Peyer's patch (tissue), 4 donors: ENCODE data around the gene GGT7.

Experiments used
- POLR2A ChIP-seq, 2 donors: fragments of 450-650 bp; IDR thresholded peaks; one replicate each; pipeline ENCODE4 v1.5.1; 2017; ENCODE audit warnings: antibody characterized with exemption in 2 of 2, mild to moderate bottlenecking in 2 of 2, moderate library complexity in 2 of 2
- TF ChIP-seq, protein P1 (sequence below), 6 experiments: fragments of 450-650 bp in 4 of 6; fragments of 200-600 bp in 2 of 6; sonication (generic) in 1 of 6; IDR thresholded peaks; one replicate each; pipeline ENCODE4 v1.5.1; 2017 to 2019; ENCODE audit warnings: antibody characterized with exemption in 6 of 6, mild to moderate bottlenecking in 3 of 6, moderate library complexity in 1 of 6

DNA sequence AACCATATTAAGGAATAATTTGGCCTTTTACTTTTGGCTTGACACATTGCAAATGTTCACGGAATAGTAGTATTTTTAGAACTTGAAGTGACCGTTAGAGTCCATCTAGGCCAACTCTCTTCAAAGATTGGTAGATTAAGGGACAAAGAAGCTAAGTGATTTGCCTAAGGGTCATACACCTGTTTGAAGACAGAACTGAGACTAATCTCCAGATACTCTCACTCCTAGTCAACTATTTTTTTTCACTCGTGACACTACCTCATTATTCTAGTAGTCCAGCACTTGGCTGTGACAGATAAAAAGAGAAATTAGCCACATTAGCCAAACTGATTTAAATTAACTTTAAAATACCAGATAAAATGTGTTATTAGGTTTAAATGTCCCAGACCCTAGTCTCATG lies 14.4 kb upstream of the GGT7 start:
- TF ChIP-seq POLR2A (IDR thresholded peaks at IDR 0.05), result no peak
- TF ChIP-seq, protein P1, sequence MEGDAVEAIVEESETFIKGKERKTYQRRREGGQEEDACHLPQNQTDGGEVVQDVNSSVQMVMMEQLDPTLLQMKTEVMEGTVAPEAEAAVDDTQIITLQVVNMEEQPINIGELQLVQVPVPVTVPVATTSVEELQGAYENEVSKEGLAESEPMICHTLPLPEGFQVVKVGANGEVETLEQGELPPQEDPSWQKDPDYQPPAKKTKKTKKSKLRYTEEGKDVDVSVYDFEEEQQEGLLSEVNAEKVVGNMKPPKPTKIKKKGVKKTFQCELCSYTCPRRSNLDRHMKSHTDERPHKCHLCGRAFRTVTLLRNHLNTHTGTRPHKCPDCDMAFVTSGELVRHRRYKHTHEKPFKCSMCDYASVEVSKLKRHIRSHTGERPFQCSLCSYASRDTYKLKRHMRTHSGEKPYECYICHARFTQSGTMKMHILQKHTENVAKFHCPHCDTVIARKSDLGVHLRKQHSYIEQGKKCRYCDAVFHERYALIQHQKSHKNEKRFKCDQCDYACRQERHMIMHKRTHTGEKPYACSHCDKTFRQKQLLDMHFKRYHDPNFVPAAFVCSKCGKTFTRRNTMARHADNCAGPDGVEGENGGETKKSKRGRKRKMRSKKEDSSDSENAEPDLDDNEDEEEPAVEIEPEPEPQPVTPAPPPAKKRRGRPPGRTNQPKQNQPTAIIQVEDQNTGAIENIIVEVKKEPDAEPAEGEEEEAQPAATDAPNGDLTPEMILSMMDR (IDR thresholded peaks at IDR 0.05), result no peak
